Mammary epithelial cell (primary cell): ENCODE data around the gene SMPD1.

Source experiments
- EZH2 ChIP-seq: IDR thresholded peaks from 2 replicates; pipeline ENCODE4 v1.6.1; 2012; ENCODE audit warnings: low read length, inconsistent platforms, borderline replicate concordance
- TF ChIP-seq, protein P1 (sequence below), 2 donors: IDR thresholded peaks in 1 of 2; conservative IDR thresholded peaks in 1 of 2; 2 replicates each; pipeline ENCODE4 v1.5.1; 2011 to 2012; ENCODE audit warnings: inconsistent platforms in 2 of 2, low read length in 2 of 2, mild to moderate bottlenecking in 2 of 2, control low read depth in 1 of 2, low read depth in 1 of 2; ENCODE audit not compliant: insufficient read depth in 1 of 2; ENCODE audit errors: extremely low read depth in 1 of 2

DNA sequence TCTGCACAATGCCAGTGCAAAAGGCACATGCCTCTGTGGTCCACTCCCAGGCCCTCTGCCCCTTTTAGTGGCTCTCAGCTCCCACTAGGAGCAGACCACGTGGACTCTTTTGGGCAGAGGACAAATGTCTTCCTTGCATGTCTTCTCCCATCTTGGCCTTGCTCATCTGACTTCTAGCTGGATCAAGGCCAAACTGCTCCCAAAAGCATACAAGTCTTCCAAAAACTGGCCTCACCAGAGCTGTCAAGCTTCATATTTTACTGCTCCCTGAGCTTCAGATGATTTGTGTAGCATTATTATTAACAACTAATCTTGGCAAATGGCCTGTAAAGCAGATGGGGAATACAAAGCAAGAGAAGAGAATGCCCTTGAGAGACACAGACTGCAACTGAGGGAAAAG, 6.9 kb downstream of the SMPD1 start:
- TF ChIP-seq, protein P1, sequence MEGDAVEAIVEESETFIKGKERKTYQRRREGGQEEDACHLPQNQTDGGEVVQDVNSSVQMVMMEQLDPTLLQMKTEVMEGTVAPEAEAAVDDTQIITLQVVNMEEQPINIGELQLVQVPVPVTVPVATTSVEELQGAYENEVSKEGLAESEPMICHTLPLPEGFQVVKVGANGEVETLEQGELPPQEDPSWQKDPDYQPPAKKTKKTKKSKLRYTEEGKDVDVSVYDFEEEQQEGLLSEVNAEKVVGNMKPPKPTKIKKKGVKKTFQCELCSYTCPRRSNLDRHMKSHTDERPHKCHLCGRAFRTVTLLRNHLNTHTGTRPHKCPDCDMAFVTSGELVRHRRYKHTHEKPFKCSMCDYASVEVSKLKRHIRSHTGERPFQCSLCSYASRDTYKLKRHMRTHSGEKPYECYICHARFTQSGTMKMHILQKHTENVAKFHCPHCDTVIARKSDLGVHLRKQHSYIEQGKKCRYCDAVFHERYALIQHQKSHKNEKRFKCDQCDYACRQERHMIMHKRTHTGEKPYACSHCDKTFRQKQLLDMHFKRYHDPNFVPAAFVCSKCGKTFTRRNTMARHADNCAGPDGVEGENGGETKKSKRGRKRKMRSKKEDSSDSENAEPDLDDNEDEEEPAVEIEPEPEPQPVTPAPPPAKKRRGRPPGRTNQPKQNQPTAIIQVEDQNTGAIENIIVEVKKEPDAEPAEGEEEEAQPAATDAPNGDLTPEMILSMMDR (conservative IDR thresholded peaks at IDR 0.05 in 1 of 2, IDR thresholded peaks at IDR 0.05 in 1 of 2; ENCODE audit: extremely low read depth in 1 of 2, insufficient read depth in 1 of 2, low read depth in 1 of 2, low read length in 2 of 2) = no peak
- TF ChIP-seq EZH2 = no peak
